A673 (cell line): Measurements from ENCODE around the gene CRACR2B. TPM values are rescaled to one million over a fixed set of nuclear protein-coding genes. Genes with fewer than 3 reads are reported as not detected.

ENCODE experiments used
- BruUV-seq: library from RNA; stranded (reverse); fragments of 400-500 nt; replicated peaks from 2 replicates; lab custom pipeline; 2021; lab: Mats Ljungman, UMichigan
- CTCF ChIA-PET: fragments of 300-600 bp; sonication (Branson Sonifier 250); formaldehyde crosslinking; loops from one replicate; lab custom pipeline; 2022; ENCODE audit warnings: antibody characterized with exemption; lab: Charles Lee
- POLR2A ChIA-PET: fragments of 300-600 bp; sonication (Branson Sonifier 250); formaldehyde crosslinking; loops from one replicate; lab custom pipeline; 2022; ENCODE audit warnings: antibody characterized with exemption; ENCODE audit not compliant: low non-redundant PET; lab: Charles Lee
- DNase-seq: peaks from one replicate; pipeline ENCODE4 v3.0.0-alpha.2; 2015; ENCODE audit warnings: low spot score
- H3K27ac ChIP-seq: fragments of 200-600 bp; sonication (generic); 2 replicates; pipeline ENCODE4 v1.5.1; 2016; ENCODE audit warnings: mixed run types, low read depth, mild to moderate bottlenecking, mixed read lengths, antibody characterized with exemption, low read length; ENCODE audit not compliant: poor library complexity, severe bottlenecking
- H3K27me3 ChIP-seq: fragments of 200-600 bp; sonication (generic); replicated peaks from 2 replicates; pipeline ENCODE4 v1.6.1; 2017; ENCODE audit warnings: mixed run types, low read depth, mild to moderate bottlenecking, mixed read lengths, antibody characterized with exemption, low read length; ENCODE audit not compliant: insufficient read depth, poor library complexity
- H3K36me3 ChIP-seq: fragments of 200-600 bp; sonication (generic); 2 replicates; pipeline ENCODE4 v1.6.1; 2016; ENCODE audit warnings: mixed run types, mild to moderate bottlenecking, mixed read lengths, antibody characterized with exemption, low read length; ENCODE audit not compliant: insufficient read depth, poor library complexity, severe bottlenecking
- H3K4me1 ChIP-seq: fragments of 200-600 bp; sonication (generic); 2 replicates; pipeline ENCODE4 v1.6.1; 2017; ENCODE audit warnings: mixed run types, mild to moderate bottlenecking, mixed read lengths, antibody characterized with exemption, low read length; ENCODE audit not compliant: insufficient read depth, poor library complexity, severe bottlenecking
- H3K4me3 ChIP-seq: fragments of 200-600 bp; sonication (generic); 2 replicates; pipeline ENCODE4 v1.5.1; 2016; ENCODE audit warnings: low read depth, mixed run types, mild to moderate bottlenecking, mixed read lengths, low read length; ENCODE audit not compliant: poor library complexity, severe bottlenecking
- H3K9me3 ChIP-seq: fragments of 200-600 bp; sonication (generic); 2 replicates; pipeline ENCODE4 v1.6.1; 2016; ENCODE audit warnings: mixed run types, low read depth, mild to moderate bottlenecking, mixed read lengths, antibody characterized with exemption, low read length; ENCODE audit not compliant: poor library complexity, severe bottlenecking
- EZH2 ChIP-seq: fragments of 200-600 bp; sonication (generic); IDR thresholded peaks from 2 replicates; pipeline ENCODE4 v1.6.1; 2017; ENCODE audit warnings: borderline replicate concordance, low read depth, mild to moderate bottlenecking, mixed read lengths, antibody characterized with exemption, low read length; ENCODE audit not compliant: poor library complexity, severe bottlenecking
- intact Hi-C: fragments of 100-400 bp; cut with micrococcal nuclease; formaldehyde crosslinking; loops from one replicate; pipeline ENCODE4 v1.10.0; 2022; ENCODE audit not compliant: unreplicated experiment
- total RNA-seq: library from RNA; stranded (reverse); gene quantifications from 2 replicates; pipeline ENCODE4 v1.2.3, GENCODE V29; 2021
- TF ChIP-seq, protein P1 (sequence below): fragments of 300-800, 200-600 bp; sonication (generic); conservative IDR thresholded peaks from 2 replicates; pipeline ENCODE4 v1.5.1; 2017; ENCODE audit warnings: low read depth, mild to moderate bottlenecking, antibody characterized with exemption, low read length, moderate library complexity, mixed read lengths

CRACR2B gene
- total RNA-seq, 1 experiment from 2014 or later, result 1.1 TPM

- no peak for DNase-seq
- POLR2A ChIA-PET, result no interaction called here
- no peaks in the 10 kb centered on the region for H3K27me3 ChIP-seq
- peaks cover 10% of the 10 kb centered on the region for H3K36me3 ChIP-seq
- H3K27ac ChIP-seq, result peak overlapping the region; percentile 54
- intact Hi-C loops, result no loop called here
- CTCF ChIA-PET, result no interaction called here
- peak overlapping the region; percentile 69 for H3K4me3 ChIP-seq
- no TSS peak for BruUV-seq
- H3K4me1 ChIP-seq, result peaks cover 25% of the 10 kb centered on the region
- TF ChIP-seq EZH2, result no peak
- no peaks in the 10 kb centered on the region for H3K9me3 ChIP-seq
Measured at GRCh38 chr11:831961-832528, 4.3 kb downstream of the CRACR2B start.

DNA sequence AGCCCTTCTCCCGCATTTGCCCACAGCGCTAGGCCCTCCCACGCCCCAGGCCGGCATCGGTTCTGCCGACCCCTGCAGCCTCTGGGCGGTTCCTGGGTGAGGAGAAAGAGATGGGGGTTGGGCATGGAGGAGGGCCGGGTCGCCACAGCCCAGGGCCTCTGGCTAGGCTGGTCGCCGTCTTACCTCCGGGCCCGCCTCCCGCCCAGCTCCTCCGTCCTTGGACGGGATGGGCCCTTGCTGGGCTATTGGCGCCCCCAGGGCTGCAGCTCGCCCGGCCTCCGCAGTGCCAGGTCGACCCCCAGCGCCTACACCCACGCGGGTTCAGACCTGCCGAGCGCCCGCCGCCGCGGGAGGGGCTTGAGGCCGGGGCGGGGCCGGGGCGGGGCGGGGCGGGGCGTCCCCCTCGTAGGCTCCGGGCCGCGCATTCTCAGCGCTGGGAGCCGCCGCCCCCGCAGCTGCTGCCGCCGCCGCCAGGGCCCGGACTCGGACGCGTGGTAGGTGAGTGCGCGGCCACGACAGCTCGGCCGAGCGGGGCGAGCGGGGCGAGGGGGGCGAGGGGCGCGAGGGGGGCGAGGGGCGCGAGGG lies 4.9 kb downstream of the CRACR2B start, which contains the start of gene CD151:
Gene CD151, plus strand, starts transcription at position 424 of the 585 bp plus-strand sequence. CDS start 3,118 bp downstream, outside the sequence.
- DNase-seq, result peak; percentile 70
- Histone ChIP-seq H3K36me3 (peaks cover 14% of the 10 kb centered on the region), H3K4me3 (peak within 1 kb of the TSS; percentile 69), H3K27me3 (no peaks in the 10 kb centered on the region), H3K9me3 (no peaks in the 10 kb centered on the region), H3K27ac (peak within 1 kb of the TSS; percentile 75), H3K4me1 (peaks cover 21% of the 10 kb centered on the region)
- TF ChIP-seq, protein P1, sequence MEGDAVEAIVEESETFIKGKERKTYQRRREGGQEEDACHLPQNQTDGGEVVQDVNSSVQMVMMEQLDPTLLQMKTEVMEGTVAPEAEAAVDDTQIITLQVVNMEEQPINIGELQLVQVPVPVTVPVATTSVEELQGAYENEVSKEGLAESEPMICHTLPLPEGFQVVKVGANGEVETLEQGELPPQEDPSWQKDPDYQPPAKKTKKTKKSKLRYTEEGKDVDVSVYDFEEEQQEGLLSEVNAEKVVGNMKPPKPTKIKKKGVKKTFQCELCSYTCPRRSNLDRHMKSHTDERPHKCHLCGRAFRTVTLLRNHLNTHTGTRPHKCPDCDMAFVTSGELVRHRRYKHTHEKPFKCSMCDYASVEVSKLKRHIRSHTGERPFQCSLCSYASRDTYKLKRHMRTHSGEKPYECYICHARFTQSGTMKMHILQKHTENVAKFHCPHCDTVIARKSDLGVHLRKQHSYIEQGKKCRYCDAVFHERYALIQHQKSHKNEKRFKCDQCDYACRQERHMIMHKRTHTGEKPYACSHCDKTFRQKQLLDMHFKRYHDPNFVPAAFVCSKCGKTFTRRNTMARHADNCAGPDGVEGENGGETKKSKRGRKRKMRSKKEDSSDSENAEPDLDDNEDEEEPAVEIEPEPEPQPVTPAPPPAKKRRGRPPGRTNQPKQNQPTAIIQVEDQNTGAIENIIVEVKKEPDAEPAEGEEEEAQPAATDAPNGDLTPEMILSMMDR, result no peak
- no peak for TF ChIP-seq EZH2
- ChIA-PET POLR2A (no interaction called here), CTCF (no interaction called here)
- no TSS peak for BruUV-seq
- intact Hi-C loops, result no loop called here

DNA sequence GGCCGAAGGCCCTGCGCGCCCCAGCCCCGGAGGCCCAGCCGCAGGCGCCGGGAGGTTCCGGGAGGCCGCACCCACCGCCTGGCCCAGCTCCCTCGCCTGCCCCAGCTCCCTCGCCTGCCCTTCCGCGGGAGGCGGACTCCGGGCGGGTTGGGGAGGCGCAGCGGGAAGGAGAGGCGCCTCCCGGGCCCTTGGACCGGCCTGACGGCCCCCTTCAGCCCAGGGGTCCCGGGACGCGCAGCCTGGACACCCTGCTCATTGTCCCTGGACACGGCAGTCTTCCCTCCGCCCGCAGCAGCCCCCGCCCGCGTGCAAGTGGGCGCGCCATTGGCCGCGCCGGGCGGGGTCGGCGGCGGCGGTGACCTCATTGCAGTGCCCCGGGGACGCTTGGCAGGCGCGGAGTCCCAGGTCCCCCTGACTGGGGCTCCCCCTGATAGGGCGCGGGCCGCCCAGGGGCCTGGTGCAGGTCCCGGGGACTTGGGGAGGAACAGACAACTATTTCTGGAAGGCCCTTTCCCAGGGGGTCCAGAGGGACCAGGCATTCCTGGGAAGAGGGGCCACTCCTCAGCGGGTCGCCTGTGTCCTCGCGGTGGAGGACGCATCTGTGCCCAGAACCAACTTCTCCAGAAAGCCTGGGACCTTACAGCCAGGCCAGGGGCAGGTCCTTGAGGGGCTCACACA lies 5.5 kb downstream of the CRACR2B start:
- Histone ChIP-seq H3K36me3 (peaks cover 17% of the 10 kb centered on the region), H3K9me3 (no peaks in the 10 kb centered on the region), H3K27ac (peak overlapping the region; percentile 75), H3K4me3 (peak overlapping the region; percentile 69), H3K27me3 (no peaks in the 10 kb centered on the region), H3K4me1 (peaks cover 15% of the 10 kb centered on the region)
- ChIA-PET POLR2A (no interaction called here), CTCF (no interaction called here)
- DNase-seq, result peak; percentile 45
- no TSS peak for BruUV-seq
- TF ChIP-seq, protein P1, result no peak
- intact Hi-C loops, result no loop called here
